Stimulated activated CD8-positive, alpha-beta memory T cell treated with anti-CD3 and anti-CD28 coated beads, Interleukin-7, amount 100 ng/mL, for 1 hour (primary cell): ENCODE measurements around the gene IGSF3.

ENCODE experiments used
- DNase-seq, 2 donors: peaks; one replicate each; pipeline ENCODE4 v3.0.0-alpha.2; 2020; ENCODE audit warnings: low read depth in 2 of 2

The IGSF3 gene

GRCh38 chr1:116667575-116668105 lies at the start of gene IGSF3:
TSS of gene IGSF3 (minus strand) at chr1:116667733. CDS start at chr1:116666326, 1,407 bp downstream.
- DNase-seq, result no peak

- no peak for DNase-seq
Measured at GRCh38 chr1:116717318-116717717, 49.8 kb upstream of the IGSF3 start.

GRCh38 chr1:116716391-116716790 lies 48.9 kb upstream of the IGSF3 start:
- DNase-seq, result no peak

- DNase-seq, result no peak
Measured at GRCh38 chr1:116713474-116713873, 45.9 kb upstream of the IGSF3 start.

GRCh38 chr1:116712510-116712909 lies 45.0 kb upstream of the IGSF3 start:
- DNase-seq, result no peak

- DNase-seq, result no peak
Measured at GRCh38 chr1:116711263-116711840, 43.8 kb upstream of the IGSF3 start.

GRCh38 chr1:116710420-116711262 lies 43.1 kb upstream of the IGSF3 start:
- no peak for DNase-seq

- no peak for DNase-seq
Measured at GRCh38 chr1:116709666-116710167, 42.2 kb upstream of the IGSF3 start.

- no peak for DNase-seq
Measured at GRCh38 chr1:116708255-116708900, 40.8 kb upstream of the IGSF3 start.

- DNase-seq, result no peak
Measured at GRCh38 chr1:116706841-116707240, 39.3 kb upstream of the IGSF3 start.

- DNase-seq, result no peak
Measured at GRCh38 chr1:116706123-116706522, 38.6 kb upstream of the IGSF3 start.

GRCh38 chr1:116704278-116704677 lies 36.7 kb upstream of the IGSF3 start:
- no peak for DNase-seq

- DNase-seq, result no peak
Measured at GRCh38 chr1:116699605-116700004, 32.1 kb upstream of the IGSF3 start.

- DNase-seq, result no peak
Measured at GRCh38 chr1:116698244-116698595, 30.7 kb upstream of the IGSF3 start.

- no peak for DNase-seq
Measured at GRCh38 chr1:116697548-116698243, 30.2 kb upstream of the IGSF3 start.

- DNase-seq, result no peak
Measured at GRCh38 chr1:116694524-116694923, 27.0 kb upstream of the IGSF3 start.

GRCh38 chr1:116693759-116694480 lies 26.4 kb upstream of the IGSF3 start:
- DNase-seq, result no peak

- DNase-seq, result no peak
Measured at GRCh38 chr1:116692879-116693278, 25.3 kb upstream of the IGSF3 start.

- DNase-seq, result no peak
Measured at GRCh38 chr1:116690849-116691406, 23.4 kb upstream of the IGSF3 start.

GRCh38 chr1:116690396-116690848 lies 22.9 kb upstream of the IGSF3 start:
- no peak for DNase-seq
